IMR-90 (cell line): Measurements from ENCODE around the gene TRIP11. TPM values are rescaled to one million over a fixed set of nuclear protein-coding genes. Genes with fewer than 3 reads are reported as not detected.

Experiments
- ATAC-seq: fragments of 200-7000 bp; cut with Tn5 transposase; 2 replicates; pipeline ENCODE4 v1.9.1; 2020; ENCODE audit warnings: low read depth, mild to moderate bottlenecking, moderate library complexity
- BruUV-seq: library from RNA; stranded (reverse); fragments of 400-500 nt; replicated peaks from 2 replicates; lab custom pipeline; 2021; lab: Mats Ljungman, UMichigan
- CTCF ChIA-PET: fragments of 300-600 bp; formaldehyde crosslinking; extraction: SDS; loops from one replicate; lab custom pipeline; 2021; ENCODE audit warnings: antibody characterized with exemption; lab: Yijun Ruan, JAX
- POLR2A ChIA-PET: fragments of 300-600 bp; sonication (Branson Sonifier 250); formaldehyde crosslinking; loops from one replicate; lab custom pipeline; 2022; ENCODE audit warnings: antibody characterized with exemption; ENCODE audit not compliant: unreplicated experiment; lab: Charles Lee
- DNase-seq: peaks from one replicate; pipeline ENCODE4 v3.0.0; 2013
- H2AFZ ChIP-seq: replicated peaks from 2 replicates; pipeline ENCODE3; 2013; ENCODE audit warnings: low read length, mild to moderate bottlenecking; ENCODE audit not compliant: poor library complexity
- H2AK5ac ChIP-seq: 2 replicates; pipeline ENCODE4 v1.6.1; 2013; ENCODE audit warnings: low read depth, low read length, inconsistent platforms
- H2AK9ac ChIP-seq: replicated peaks from 2 replicates; pipeline ENCODE3; 2013; ENCODE audit warnings: mild to moderate bottlenecking, low read depth, low read length, moderate library complexity; ENCODE audit not compliant: poor library complexity
- H2BK120ac ChIP-seq: 2 replicates; pipeline ENCODE4 v1.6.1; 2013; ENCODE audit warnings: low read depth, low read length, inconsistent platforms
- H2BK15ac ChIP-seq: 3 replicates; pipeline ENCODE4 v1.6.1; 2013; ENCODE audit warnings: low read depth, low read length, inconsistent platforms
- H2BK20ac ChIP-seq: 2 replicates; pipeline ENCODE4 v1.6.1; 2013; ENCODE audit warnings: low read depth, mild to moderate bottlenecking, inconsistent platforms, low read length, moderate library complexity
- H2BK5ac ChIP-seq: 2 replicates; pipeline ENCODE4 v1.6.1; 2013; ENCODE audit warnings: mild to moderate bottlenecking, low read depth, low read length, inconsistent platforms; ENCODE audit not compliant: poor library complexity, severe bottlenecking
- H3K14ac ChIP-seq: replicated peaks from 2 replicates; pipeline ENCODE4 v1.6.1; 2013; ENCODE audit warnings: low read depth, low read length, inconsistent platforms
- H3K18ac ChIP-seq: 2 replicates; pipeline ENCODE4 v1.6.1; 2013; ENCODE audit warnings: low read depth, low read length, control low read depth
- H3K23ac ChIP-seq: 2 replicates; pipeline ENCODE4 v1.6.1; 2013; ENCODE audit warnings: low read depth, low read length, inconsistent platforms
- H3K27ac ChIP-seq: 2 replicates; pipeline ENCODE4 v1.5.1; 2013; ENCODE audit warnings: mild to moderate bottlenecking, control low read depth, low read length; ENCODE audit not compliant: insufficient read depth
- H3K27me3 ChIP-seq: 2 replicates; pipeline ENCODE4 v1.6.1; 2013; ENCODE audit warnings: low read length; ENCODE audit not compliant: control insufficient read depth, insufficient read depth
- H3K36me3 ChIP-seq: 2 replicates; pipeline ENCODE4 v1.6.1; 2013; ENCODE audit warnings: low read length, mixed read lengths; ENCODE audit not compliant: control insufficient read depth, insufficient read depth
- H3K4ac ChIP-seq: 2 replicates; pipeline ENCODE4 v1.6.1; 2013; ENCODE audit warnings: low read depth, low read length, inconsistent platforms
- H3K4me1 ChIP-seq: 2 replicates; pipeline ENCODE4 v1.6.1; 2013; ENCODE audit warnings: low read length, mixed read lengths; ENCODE audit not compliant: control insufficient read depth, insufficient read depth
- H3K4me2 ChIP-seq: 2 replicates; pipeline ENCODE4 v1.6.1; 2013; ENCODE audit warnings: low read depth, mild to moderate bottlenecking, control low read depth, low read length, moderate library complexity
- H3K4me3 ChIP-seq: 2 replicates; pipeline ENCODE4 v1.5.1; 2013; ENCODE audit warnings: low read depth, mild to moderate bottlenecking, control low read depth, low read length, moderate library complexity; ENCODE audit not compliant: insufficient read depth
- H3K56ac ChIP-seq: 2 replicates; pipeline ENCODE4 v1.6.1; 2013; ENCODE audit warnings: low read length, inconsistent platforms; ENCODE audit not compliant: insufficient read depth; ENCODE audit errors: extremely low read depth
- H3K79me1 ChIP-seq, 2 experiments: 2 replicates each; pipeline ENCODE4 v1.6.1; 2013; ENCODE audit warnings: low read length in 2 of 2, inconsistent platforms in 1 of 2, low read depth in 1 of 2
- H3K9ac ChIP-seq: 2 replicates; pipeline ENCODE4 v1.6.1; 2013; ENCODE audit warnings: low read depth, low read length, control low read depth
- H3K9me1 ChIP-seq: 2 replicates; pipeline ENCODE4 v1.6.1; 2013; ENCODE audit warnings: low read length, inconsistent platforms; ENCODE audit not compliant: insufficient read depth
- H3K9me3 ChIP-seq: 2 replicates; pipeline ENCODE4 v1.6.1; 2013; ENCODE audit warnings: low read length; ENCODE audit not compliant: control insufficient read depth, insufficient read depth
- H4K20me1 ChIP-seq: 2 replicates; pipeline ENCODE4 v1.6.1; 2013; ENCODE audit warnings: low read length, inconsistent platforms; ENCODE audit not compliant: insufficient read depth
- H4K5ac ChIP-seq: 2 replicates; pipeline ENCODE4 v1.6.1; 2013; ENCODE audit warnings: mild to moderate bottlenecking, low read depth, low read length, control low read depth
- H4K8ac ChIP-seq, 2 experiments: 2 replicates each; pipeline ENCODE4 v1.6.1; 2013; ENCODE audit warnings: low read depth in 2 of 2, low read length in 2 of 2, control low read depth in 1 of 2, inconsistent platforms in 1 of 2
- H4K91ac ChIP-seq: 2 replicates; pipeline ENCODE4 v1.6.1; 2013; ENCODE audit warnings: low read depth, low read length, inconsistent platforms; ENCODE audit not compliant: insufficient read depth
- BHLHE40 ChIP-seq: fragments of 150-350 bp; IDR thresholded peaks from 2 replicates; pipeline ENCODE4 v1.6.1; 2016; ENCODE audit warnings: mild to moderate bottlenecking, low read depth, low read length
- CHD1 ChIP-seq: IDR thresholded peaks from 2 replicates; pipeline ENCODE4 v1.6.1; 2012; ENCODE audit warnings: low read depth, low read length, improper control_type of control experiment
- ELK1 ChIP-seq: fragments of 150-350 bp; IDR thresholded peaks from 2 replicates; pipeline ENCODE4 v1.6.1; 2016; ENCODE audit warnings: low read depth, mild to moderate bottlenecking, low read length, moderate library complexity, borderline replicate concordance
- FOS ChIP-seq: fragments of 150-350 bp; IDR thresholded peaks from 2 replicates; pipeline ENCODE4 v1.6.1; 2016; ENCODE audit warnings: low read depth, low read length
- MAZ ChIP-seq: IDR thresholded peaks from 2 replicates; pipeline ENCODE4 v1.6.1; 2012; ENCODE audit warnings: low read depth, mild to moderate bottlenecking, low read length, improper control_type of control experiment, moderate library complexity, borderline replicate concordance
- MXI1 ChIP-seq: IDR thresholded peaks from 2 replicates; pipeline ENCODE4 v1.6.1; 2012; ENCODE audit warnings: low read depth, mild to moderate bottlenecking, low read length, moderate library complexity, borderline replicate concordance
- NFE2L2 ChIP-seq: fragments of 150-350 bp; IDR thresholded peaks from 2 replicates; pipeline ENCODE4 v1.6.1; 2016; ENCODE audit warnings: low read depth, mild to moderate bottlenecking, low read length
- POLR2A ChIP-seq: IDR thresholded peaks from 2 replicates; pipeline ENCODE4 v1.6.1; 2012; ENCODE audit warnings: mild to moderate bottlenecking, low read depth, low read length
- RAD21 ChIP-seq: IDR thresholded peaks from 2 replicates; pipeline ENCODE4 v1.6.1; 2012; ENCODE audit warnings: low read length, improper control_type of control experiment
- RCOR1 ChIP-seq: IDR thresholded peaks from 2 replicates; pipeline ENCODE4 v1.6.1; 2012; ENCODE audit warnings: mild to moderate bottlenecking, low read length, improper control_type of control experiment; ENCODE audit not compliant: insufficient replicate concordance
- USF2 ChIP-seq: fragments of 150-350 bp; IDR thresholded peaks from 2 replicates; pipeline ENCODE4 v1.6.1; 2017; ENCODE audit warnings: mild to moderate bottlenecking, antibody characterized with exemption, low read length, low read depth
- WGBS, 2 experiments: methylation state at CpG; one replicate each; pipeline versions ENCODE4 v1.1.5 to v1.1.7; 2013; ENCODE audit warnings: missing lambda C conversion rate in 2 of 2; ENCODE audit not compliant: insufficient read length in 1 of 2; ENCODE audit errors: extremely low coverage in 2 of 2; 5-methylcytosine and 5-hydroxymethylcytosine counted together
- dilution Hi-C: fragments of 300-500 bp; cut with HindIII; formaldehyde crosslinking; loops from one replicate; pipeline ENCODE4 v1.14.3; 2018; ENCODE audit warnings: low sequenced_read_pairs; ENCODE audit not compliant: unreplicated experiment
- in situ Hi-C: fragments of 300-500 bp; cut with MboI; formaldehyde crosslinking; loops from 3 replicates; pipeline ENCODE4 v1.14.3; 2019; ENCODE audit warnings: low sequenced_read_pairs, inconsistent platforms, mixed read lengths
- intact Hi-C: fragments of 100-400 bp; cut with micrococcal nuclease; formaldehyde crosslinking; loops from 2 replicates; pipeline ENCODE4 v1.10.0; 2022
- polyA plus RNA-seq, 3 experiments: library from polyadenylated mRNA; depleted of rRNA; stranded (reverse); fragments of >200 nt; gene quantifications; 2 replicates each; pipeline ENCODE4 v1.2.3, GENCODE V29; 2012; ENCODE audit warnings: low replicate concordance in 1 of 3
- total RNA-seq: library from RNA; depleted of rRNA; stranded (reverse); fragments of >200 nt; gene quantifications from 2 replicates; pipeline ENCODE4 v1.2.3, GENCODE V29; 2012

The TRIP11 gene
- total and polyA plus RNA-seq, 2 of the 4 experiments (the other 2 are of a cell fraction): 6.8 to 83.5 TPM

GRCh38 chr14:91925001-91925726 is 114.7 kb downstream of the TRIP11 start (continued):
- TF ChIP-seq POLR2A: no peak

- H3K9me1 ChIP-seq: peaks cover 10% of the 10 kb centered on the region; the same call in 1 of the 2 replicates
- dilution Hi-C loops (no loop called here), intact Hi-C loops (no loop called here), in situ Hi-C loops (no loop called here)
- peaks cover 7 to 57% of the 10 kb centered on the region in 2 experiments; a peak in 3 of 4 replicates for H3K79me1 ChIP-seq
- no peak overlapping the region for H2BK5ac ChIP-seq
- no peak overlapping the region for H4K91ac ChIP-seq
- no peak overlapping the region for H3K4me3 ChIP-seq
- BruUV-seq: TSS peak; percentile 5
- H2BK120ac ChIP-seq: no peak overlapping the region
- H2AFZ ChIP-seq: no peak overlapping the region
- no peak overlapping the region for H3K23ac ChIP-seq
- no peak overlapping the region for H2BK20ac ChIP-seq
- H2AK9ac ChIP-seq: no peak overlapping the region
- no peak overlapping the region for H4K8ac ChIP-seq
- no peak overlapping the region for H2AK5ac ChIP-seq
- POLR2A ChIA-PET: interaction anchor here (0.6 kb wide), 1 partner anchor 67 kb away, joined by 6 read pairs; no protein-coding TSS in a partner anchor
- no peak overlapping the region for H2BK15ac ChIP-seq
- H3K4me2 ChIP-seq: no peak overlapping the region
- no peak overlapping the region for H3K56ac ChIP-seq
- no peak overlapping the region for H3K14ac ChIP-seq
- H3K9me3 ChIP-seq: no peaks in the 10 kb centered on the region
- H3K18ac ChIP-seq: no peak overlapping the region
- H4K5ac ChIP-seq: no peak overlapping the region
- TF ChIP-seq BHLHE40: no peak
- TF ChIP-seq ELK1: no peak
- no peak for TF ChIP-seq FOS
- TF ChIP-seq MAZ: no peak
- no peak for TF ChIP-seq CHD1
- TF ChIP-seq POLR2A: no peak
- TF ChIP-seq USF2: no peak
- TF ChIP-seq RCOR1: no peak
- TF ChIP-seq NFE2L2: no peak
- TF ChIP-seq RAD21: no peak
- TF ChIP-seq MXI1: no peak
- H3K36me3 ChIP-seq: peaks cover 33% of the 10 kb centered on the region; the same call in 1 of the 2 replicates
- no peaks in the 10 kb centered on the region for H3K27me3 ChIP-seq
- DNase-seq (no peak), ATAC-seq (no peak)
- H3K9ac ChIP-seq: no peak overlapping the region
- no peak overlapping the region for H3K4ac ChIP-seq
- WGBS, 2 experiments: no CpG with 5 or more reads among the region's 3 CpGs
- CTCF ChIA-PET: interaction anchor here (1.4 kb wide), 1 partner anchor 14 kb away, joined by 3 read pairs; no protein-coding TSS in a partner anchor
- H4K20me1 ChIP-seq: peaks cover 23% of the 10 kb centered on the region
- no peak overlapping the region for H3K27ac ChIP-seq
- H3K4me1 ChIP-seq: peaks cover 5% of the 10 kb centered on the region
These were observed 119.3 kb downstream of the TRIP11 start for GRCh38 chr14:91920526-91920925.
